AG04450 (cell line): ENCODE measurements around the gene ASB10. TPM values are rescaled to one million over a fixed set of nuclear protein-coding genes. Genes with fewer than 3 reads are reported as not detected.

Experiments
- CTCF ChIA-PET: fragments of 300-600, 350-600 bp; formaldehyde crosslinking; extraction: SDS; loops from one replicate; lab custom pipeline; 2022; ENCODE audit warnings: antibody characterized with exemption, inconsistent platforms; lab: Charles Lee
- POLR2A ChIA-PET: fragments of 350-600 bp; formaldehyde crosslinking; extraction: SDS; loops from one replicate; lab custom pipeline; 2021; ENCODE audit warnings: antibody characterized with exemption, inconsistent platforms; lab: Yijun Ruan, JAX
- DNase-seq: peaks from one replicate; pipeline ENCODE4 v3.0.0-alpha.2; 2011; ENCODE audit warnings: low read depth, low spot score
- H3K27ac ChIP-seq: one replicate; pipeline ENCODE4 v1.5.1; 2012; ENCODE audit warnings: low read depth, low read length, control low read depth
- H3K27me3 ChIP-seq: one replicate; pipeline ENCODE4 v1.6.0; 2012; ENCODE audit warnings: low read length; ENCODE audit not compliant: control insufficient read depth, insufficient read depth
- H3K4me3 ChIP-seq: 2 replicates; pipeline ENCODE4 v1.5.1; 2011; ENCODE audit warnings: mild to moderate bottlenecking, low read depth, low read length, control low read depth
- H3K9me3 ChIP-seq: 2 replicates; pipeline ENCODE4 v1.5.1; 2012; ENCODE audit warnings: low read length; ENCODE audit not compliant: control insufficient read depth, insufficient read depth
- CTCF ChIP-seq: IDR thresholded peaks from 2 replicates; pipeline ENCODE4 v1.5.1; 2011; ENCODE audit warnings: low read depth, low read length, control low read depth, inconsistent platforms
- polyA plus RNA-seq: library from polyadenylated mRNA; depleted of rRNA; stranded (reverse); fragments of >200 nt; gene quantifications from 2 replicates; pipeline ENCODE4 v1.2.3, GENCODE V29; 2011

ASB10 gene
- polyA plus RNA-seq, 1 experiment = not detected

DNA sequence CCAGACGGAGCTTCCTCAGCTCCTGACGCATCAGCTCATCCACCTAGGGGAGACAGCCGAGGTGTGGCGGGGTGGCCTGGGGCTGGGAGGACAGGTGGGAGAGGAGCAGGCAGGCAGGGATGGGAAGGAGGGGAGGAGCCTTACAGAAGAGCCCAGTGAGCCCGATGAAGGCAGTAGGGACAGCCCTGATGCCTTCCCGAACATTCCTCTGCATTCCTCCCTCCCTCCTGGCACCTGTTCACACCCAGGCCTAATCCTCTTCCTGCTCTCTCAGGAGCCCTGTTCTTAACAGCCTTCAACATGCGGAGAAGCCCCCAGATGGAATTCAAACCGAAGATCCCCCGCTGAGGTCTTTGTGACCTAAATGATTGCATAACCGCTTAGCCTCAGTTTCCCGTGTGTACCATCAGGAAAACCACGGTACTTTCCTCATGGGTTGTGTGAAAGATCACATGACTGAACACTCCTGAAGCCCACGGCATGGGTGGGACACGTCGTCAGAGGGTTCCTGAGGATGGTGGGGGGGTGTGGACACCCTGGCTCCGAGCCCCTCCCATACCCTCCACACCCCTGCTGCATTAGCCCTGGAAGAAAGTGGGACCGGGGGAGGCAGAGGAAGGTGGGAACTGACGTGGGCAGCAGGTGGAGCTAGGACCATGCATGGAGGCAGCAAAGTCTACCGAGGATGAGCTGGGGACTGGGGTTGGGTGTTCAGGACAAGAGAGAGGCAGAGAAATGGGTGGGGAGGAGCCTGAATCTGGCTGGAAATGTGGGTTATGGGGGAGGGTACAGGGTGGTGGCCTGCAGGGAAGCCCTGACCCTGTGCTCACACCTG lies 8.8 kb upstream of the ASB10 start:
- ChIA-PET POLR2A (no interaction called here), CTCF (interaction anchor here (1.1 kb wide), 1 partner anchor 24 kb away, joined by 3 read pairs; no protein-coding TSS in a partner anchor)
- no peaks in the 10 kb centered on the region; the same call in 1 of the 2 replicates for H3K9me3 ChIP-seq
- peaks cover 68% of the 10 kb centered on the region for H3K27me3 ChIP-seq
- H3K4me3 ChIP-seq = no peak overlapping the region
- no peak overlapping the region for H3K27ac ChIP-seq
- no peak for TF ChIP-seq CTCF
- DNase-seq = no peak

GRCh38 chr7:151194188-151194587 lies 7.1 kb upstream of the ASB10 start:
- H3K9me3 ChIP-seq = no peaks in the 10 kb centered on the region
- TF ChIP-seq CTCF = no peak
- H3K4me3 ChIP-seq = no peak overlapping the region
- peaks cover 64% of the 10 kb centered on the region for H3K27me3 ChIP-seq
- DNase-seq = no peak
- H3K27ac ChIP-seq = no peak overlapping the region
- CTCF ChIA-PET = interaction anchor here (1.1 kb wide), 1 partner anchor 22 kb away, joined by 3 read pairs; no protein-coding TSS in a partner anchor
- POLR2A ChIA-PET = no interaction called here

DNA sequence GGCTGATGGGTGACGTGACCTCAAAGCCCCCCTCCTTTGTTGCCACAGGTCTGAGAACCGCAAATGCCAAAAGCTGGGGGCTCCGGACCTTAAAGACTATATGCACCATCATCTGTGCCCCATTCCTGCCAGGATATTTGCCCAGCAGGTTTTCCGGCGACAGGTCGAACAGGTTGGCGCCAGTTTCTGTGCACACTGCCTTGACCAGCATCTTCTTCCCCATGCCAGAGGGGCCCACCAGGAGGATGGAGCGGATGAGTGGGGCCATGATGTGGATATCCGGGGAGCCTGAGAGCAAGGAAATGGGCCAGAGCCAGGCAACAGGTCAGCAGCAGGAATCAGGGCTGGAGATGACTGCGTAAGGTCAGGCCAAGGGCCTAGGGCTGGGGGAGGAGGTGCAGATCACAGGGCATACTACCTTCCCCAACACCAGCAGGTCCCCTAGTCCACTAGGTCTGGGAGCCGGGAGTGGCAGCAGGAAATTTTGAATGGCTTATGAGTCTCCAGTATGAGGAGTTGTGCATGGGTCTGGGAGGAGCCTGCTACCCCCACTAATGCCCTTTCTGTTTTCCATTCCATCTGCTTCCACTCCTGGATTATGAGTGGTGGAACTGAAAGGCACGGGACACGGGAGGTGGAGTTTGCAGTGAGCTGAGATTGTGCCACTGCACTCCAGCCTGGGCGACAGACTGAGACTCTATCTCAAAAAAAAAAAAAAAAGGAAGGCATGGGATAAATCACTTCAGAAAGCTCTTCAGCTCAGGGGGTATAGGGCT lies 6.3 kb upstream of the ASB10 start:
- Histone ChIP-seq H3K27me3 (peaks cover 65% of the 10 kb centered on the region), H3K4me3 (no peak overlapping the region), H3K27ac (no peak overlapping the region), H3K9me3 (no peaks in the 10 kb centered on the region)
- POLR2A ChIA-PET = interaction anchor here (0.5 kb wide), 1 partner anchor 521 kb away, joined by 4 read pairs; no protein-coding TSS in a partner anchor
- CTCF ChIA-PET = no interaction called here
- no peak for DNase-seq
- TF ChIP-seq CTCF = no peak

GRCh38 chr7:151192002-151192539 lies 5.0 kb upstream of the ASB10 start:
- no peak for TF ChIP-seq CTCF
- DNase-seq = no peak
- Histone ChIP-seq H3K27ac (no peak overlapping the region), H3K4me3 (no peak overlapping the region), H3K27me3 (peaks cover 66% of the 10 kb centered on the region), H3K9me3 (no peaks in the 10 kb centered on the region; the same call in 1 of the 2 replicates)
- POLR2A ChIA-PET = no interaction called here
- CTCF ChIA-PET = no interaction called here
